Lung (tissue), 12 donors: ENCODE data around the gene GGA3. TPM values are rescaled to one million over a fixed set of nuclear protein-coding genes. Genes with fewer than 3 reads are reported as not detected.

Experiments
- ATAC-seq: fragments of 200-7000 bp; cut with Tn5 transposase; one replicate; pipeline ENCODE4 v1.9.1; 2020; ENCODE audit warnings: moderate number of reproducible peaks; ENCODE audit not compliant: insufficient read depth, low FRiP score
- DNase-seq, 3 donors: peaks; one replicate each; pipeline ENCODE4 v3.0.0-alpha.2; 2013 to 2017
- H3K27ac ChIP-seq, 2 donors: one replicate each; pipeline ENCODE4 v1.5.1; 2013; ENCODE audit warnings: mild to moderate bottlenecking in 2 of 2, moderate library complexity in 2 of 2, control low read depth in 1 of 2, inconsistent platforms in 1 of 2, low read depth in 1 of 2, low read length in 1 of 2
- H3K27me3 ChIP-seq, 3 donors: one replicate each; pipeline ENCODE4 v1.5.1; 2013; ENCODE audit warnings: low read length in 2 of 3; ENCODE audit not compliant: control insufficient read depth in 3 of 3, insufficient read depth in 3 of 3
- H3K36me3 ChIP-seq, 4 donors: one replicate each; pipeline ENCODE4 v1.5.1; 2013; ENCODE audit warnings: low read length in 4 of 4, mild to moderate bottlenecking in 1 of 4, moderate library complexity in 1 of 4; ENCODE audit not compliant: control insufficient read depth in 4 of 4, insufficient read depth in 4 of 4
- H3K4me1 ChIP-seq, 5 donors: one replicate each; pipeline ENCODE4 v1.5.1; 2013; ENCODE audit warnings: low read length in 5 of 5, mild to moderate bottlenecking in 2 of 5, moderate library complexity in 1 of 5; ENCODE audit not compliant: control insufficient read depth in 5 of 5, insufficient read depth in 5 of 5
- H3K4me3 ChIP-seq: one replicate; pipeline ENCODE4 v1.5.1; 2013; ENCODE audit warnings: mild to moderate bottlenecking, control low read depth, moderate library complexity
- H3K9ac ChIP-seq, 2 donors: one replicate each; pipeline ENCODE4 v1.5.1; 2013; ENCODE audit warnings: low read length in 2 of 2, control low read depth in 1 of 2; ENCODE audit not compliant: insufficient read depth in 1 of 2
- H3K9me3 ChIP-seq, 4 donors: one replicate each; pipeline ENCODE4 v1.5.1; 2013; ENCODE audit warnings: low read length in 3 of 4, mild to moderate bottlenecking in 1 of 4, moderate library complexity in 1 of 4; ENCODE audit not compliant: control insufficient read depth in 4 of 4, insufficient read depth in 3 of 4
- CTCF ChIP-seq: IDR thresholded peaks from 2 replicates; pipeline ENCODE4 v1.5.1; 2012; ENCODE audit warnings: mild to moderate bottlenecking; ENCODE audit errors: control extremely low read depth, extremely low read depth
- WGBS, 2 donors: extraction: QIAGEN DNeasy Blood & Tissue Kit; methylation state at CpG; one replicate each; pipeline ENCODE4 v1.1.7; 2013; 5-methylcytosine and 5-hydroxymethylcytosine counted together
- polyA plus RNA-seq, 2 donors: library from polyadenylated mRNA; stranded (reverse); fragments of 200-250 nt; gene quantifications; one replicate each; pipeline ENCODE4 v1.2.1, GENCODE V29; 2013
- total RNA-seq, 2 donors: library from RNA; depleted of rRNA in 1 of 2; stranded (reverse); fragments of >200 nt in 1 of 2; gene quantifications; one replicate each; pipeline ENCODE4 v1.2.1, GENCODE V29; 2014 to 2021
- donor health status: control.
- donor health status: control.
- donor health status: Bipolar disorder and iron deficiency.
- donor health status: healthy.
- donor health status: DM: yes; HTN: yes; CAD: no.

GGA3 gene
- total and polyA plus RNA-seq, 4 donors = 22.8 to 42.4 (median 31.1) TPM

GRCh38 chr17:75191584-75191983, 69.8 kb downstream of the GGA3 start:
- peak in 1 of 3 donors; percentile 28 for DNase-seq
- ATAC-seq = no peak
- H3K9me3 ChIP-seq = no peaks in the 10 kb centered on the region
- H3K4me3 ChIP-seq = no peak overlapping the region
- 58 to 70% methylated on average over 4 of the region's 4 CpGs for WGBS, 2 donors
- no peak overlapping the region for H3K27ac ChIP-seq
- H3K4me1 ChIP-seq = no peaks in the 10 kb centered on the region
- TF ChIP-seq CTCF = no peak
- H3K27me3 ChIP-seq = no peaks in the 10 kb centered on the region
- no peak overlapping the region for H3K9ac ChIP-seq
- H3K36me3 ChIP-seq = no peaks in the 10 kb centered on the region

GRCh38 chr17:75188614-75189013, 72.8 kb downstream of the GGA3 start:
- no peaks in the 10 kb centered on the region for H3K9me3 ChIP-seq
- no peak overlapping the region for H3K9ac ChIP-seq
- H3K4me3 ChIP-seq = no peak overlapping the region
- no peak overlapping the region for H3K27ac ChIP-seq
- no peak for ATAC-seq
- no peaks in the 10 kb centered on the region for H3K4me1 ChIP-seq
- WGBS, 2 donors = 92 to 95% methylated on average over 6 of the region's 6 CpGs
- no peaks in the 10 kb centered on the region for H3K36me3 ChIP-seq
- no peak for DNase-seq
- no peaks in the 10 kb centered on the region for H3K27me3 ChIP-seq
- no peak for TF ChIP-seq CTCF

Other genes starting within 250 kb of the GGA3 start
- gene MRPL58, start 248.9 kb downstream of the GGA3 start, total RNA-seq = 10 to 100 TPM; 14.7 to 33.1 TPM
- 10 to 100 TPM; 38.3 to 55.5 TPM for gene MRPL58, start 248.9 kb downstream of the GGA3 start, polyA plus RNA-seq
- gene ATP5PD, start 214.6 kb downstream of the GGA3 start, total RNA-seq = 100 to 1,000 TPM; 110 to 238 TPM
- gene ATP5PD, start 214.6 kb downstream of the GGA3 start, polyA plus RNA-seq = 100 to 1,000 TPM; 277 to 736 TPM
- 10 to 100 TPM; 21.0 to 22.3 TPM for gene KCTD2, start 214.4 kb downstream of the GGA3 start, total RNA-seq
- gene KCTD2, start 214.4 kb downstream of the GGA3 start, polyA plus RNA-seq = 10 to 100 TPM; 15.1 to 17.8 TPM
- 10 to 100 TPM; 36.7 to 74.0 TPM for gene SLC16A5, start 173.7 kb downstream of the GGA3 start, total RNA-seq
- 10 to 100 TPM; 27.9 to 48.0 TPM for gene SLC16A5, start 173.7 kb downstream of the GGA3 start, polyA plus RNA-seq
- 10 to 100 TPM in 1 of 2 donors, 1 to 10 TPM in 1; 8.1 to 19.2 TPM for gene ARMC7, start 151.6 kb downstream of the GGA3 start, total RNA-seq
- gene ARMC7, start 151.6 kb downstream of the GGA3 start, polyA plus RNA-seq = 10 to 100 TPM; 10.2 to 13.5 TPM
- gene NT5C, start 129.9 kb downstream of the GGA3 start, total RNA-seq = 10 to 100 TPM; 64.4 to 75.3 TPM
- gene NT5C, start 129.9 kb downstream of the GGA3 start, polyA plus RNA-seq = 10 to 100 TPM; 81.2 to 96.3 TPM
- 10 to 100 TPM; 35.1 to 60.7 TPM for gene JPT1, start 107.1 kb downstream of the GGA3 start, total RNA-seq
- gene JPT1, start 107.1 kb downstream of the GGA3 start, polyA plus RNA-seq = 100 to 1,000 TPM; 134 to 140 TPM
- gene SUMO2, start 78.6 kb downstream of the GGA3 start, total RNA-seq = 100 to 1,000 TPM in 1 of 2 donors, 10 to 100 TPM in 1; 89.9 to 242 TPM
- 10 to 100 TPM; 53.6 to 88.9 TPM for gene SUMO2, start 78.6 kb downstream of the GGA3 start, polyA plus RNA-seq
- gene NUP85, start 55.9 kb downstream of the GGA3 start, total RNA-seq = 10 to 100 TPM; 46.4 to 69.5 TPM
- gene NUP85, start 55.9 kb downstream of the GGA3 start, polyA plus RNA-seq = 10 to 100 TPM; 40.4 to 45.8 TPM
- 10 to 100 TPM; 40.0 to 54.6 TPM for gene MRPS7, start 273 bp upstream of the GGA3 start, total RNA-seq
- 10 to 100 TPM; 46.9 to 61.7 TPM for gene MRPS7, start 273 bp upstream of the GGA3 start, polyA plus RNA-seq
- gene MIF4GD, start 9.6 kb upstream of the GGA3 start, total RNA-seq = 10 to 100 TPM in 1 of 2 donors, 1 to 10 TPM in 1; 9.7 to 32.8 TPM
- 10 to 100 TPM; 13.2 to 34.8 TPM for gene MIF4GD, start 9.6 kb upstream of the GGA3 start, polyA plus RNA-seq
- 10 to 100 TPM in 1 of 2 donors, 1 to 10 TPM in 1; 9.8 to 27.4 TPM for gene SLC25A19, start 27.8 kb upstream of the GGA3 start, total RNA-seq
- 10 to 100 TPM; 22.2 to 25.7 TPM for gene SLC25A19, start 27.8 kb upstream of the GGA3 start, polyA plus RNA-seq
- 100 to 1,000 TPM in 1 of 2 donors, 10 to 100 TPM in 1; 77.1 to 151 TPM for gene GRB2, start 144.1 kb upstream of the GGA3 start, total RNA-seq
- gene GRB2, start 144.1 kb upstream of the GGA3 start, polyA plus RNA-seq = 100 to 1,000 TPM in 1 of 2 donors, 10 to 100 TPM in 1; 51.0 to 198 TPM
- 10 to 100 TPM; 60.2 to 82.3 TPM for gene TMEM94, start 195.0 kb upstream of the GGA3 start, total RNA-seq
- 10 to 100 TPM; 40.0 to 46.4 TPM for gene TMEM94, start 195.0 kb upstream of the GGA3 start, polyA plus RNA-seq